ENCODE results near the gene RPP38.

RPP38 gene

DNA sequence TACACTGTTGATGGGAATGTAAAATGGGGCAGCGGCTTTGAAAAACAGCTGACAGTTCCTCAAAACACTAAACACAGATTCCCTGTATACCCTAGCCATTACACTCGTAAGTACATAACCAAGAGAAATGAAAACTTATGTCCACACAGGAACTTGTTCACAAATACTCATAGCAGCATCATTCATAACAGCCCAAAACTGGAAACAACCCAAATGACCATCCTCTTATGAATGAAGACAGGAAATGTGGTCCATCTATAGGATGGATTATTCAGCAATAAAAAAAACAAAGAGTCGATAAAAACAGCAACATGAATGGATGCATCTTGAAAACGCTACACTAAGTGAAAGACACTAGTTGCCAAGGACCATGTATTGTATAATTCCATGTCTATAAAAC is 47.6 kb downstream of the RPP38 start:
- H3K36me3 ChIP-seq, result peaks cover 0 to 17% (median 13%) of the 10 kb centered on the region in 3 donors
- intact Hi-C loops (cut with DNase I; ENCODE audit: low total_unique reads), result no loop called here
- TF ChIP-seq, protein P1, sequence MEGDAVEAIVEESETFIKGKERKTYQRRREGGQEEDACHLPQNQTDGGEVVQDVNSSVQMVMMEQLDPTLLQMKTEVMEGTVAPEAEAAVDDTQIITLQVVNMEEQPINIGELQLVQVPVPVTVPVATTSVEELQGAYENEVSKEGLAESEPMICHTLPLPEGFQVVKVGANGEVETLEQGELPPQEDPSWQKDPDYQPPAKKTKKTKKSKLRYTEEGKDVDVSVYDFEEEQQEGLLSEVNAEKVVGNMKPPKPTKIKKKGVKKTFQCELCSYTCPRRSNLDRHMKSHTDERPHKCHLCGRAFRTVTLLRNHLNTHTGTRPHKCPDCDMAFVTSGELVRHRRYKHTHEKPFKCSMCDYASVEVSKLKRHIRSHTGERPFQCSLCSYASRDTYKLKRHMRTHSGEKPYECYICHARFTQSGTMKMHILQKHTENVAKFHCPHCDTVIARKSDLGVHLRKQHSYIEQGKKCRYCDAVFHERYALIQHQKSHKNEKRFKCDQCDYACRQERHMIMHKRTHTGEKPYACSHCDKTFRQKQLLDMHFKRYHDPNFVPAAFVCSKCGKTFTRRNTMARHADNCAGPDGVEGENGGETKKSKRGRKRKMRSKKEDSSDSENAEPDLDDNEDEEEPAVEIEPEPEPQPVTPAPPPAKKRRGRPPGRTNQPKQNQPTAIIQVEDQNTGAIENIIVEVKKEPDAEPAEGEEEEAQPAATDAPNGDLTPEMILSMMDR (IDR thresholded peaks at IDR 0.05), result no peak

DNA sequence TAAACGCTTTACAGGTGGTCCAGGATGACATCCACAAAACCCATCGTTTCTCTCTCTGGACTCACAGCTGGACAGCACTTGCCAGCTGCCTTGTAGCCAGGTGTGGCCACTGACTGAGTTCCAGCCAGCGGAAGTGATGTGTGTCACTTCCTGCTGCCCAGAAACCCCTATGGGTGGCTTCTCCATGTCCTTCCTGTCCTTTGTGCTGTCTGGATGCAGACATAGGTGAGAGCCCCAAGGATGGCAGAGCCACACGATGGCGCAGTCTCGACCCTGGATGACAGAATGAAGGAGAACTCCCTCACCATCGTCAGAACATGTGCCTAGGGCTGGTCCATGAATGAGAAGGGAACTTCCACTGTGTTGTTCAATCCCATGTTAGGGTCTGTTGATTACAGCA is 49.2 kb downstream of the RPP38 start:
- Histone ChIP-seq H3K4me3 (no peak overlapping the region), H3K27ac (no peak overlapping the region), H3K36me3 (peaks cover 0 to 2% (median 0%) of the 10 kb centered on the region in 3 donors), H3K4me1 (peaks cover 0 to 17% (median 6%) of the 10 kb centered on the region in 4 donors), H3K9me3 (no peaks in the 10 kb centered on the region), H3K27me3 (no peaks in the 10 kb centered on the region)
- TF ChIP-seq, protein P1 (IDR thresholded peaks at IDR 0.05), result no peak
- DNase-seq, result no peak
- intact Hi-C loops (cut with DNase I; ENCODE audit: low total_unique reads), result no loop called here

More for the DNA sequence above, 47.6 kb downstream of the RPP38 start:
- H3K4me1 ChIP-seq, result peaks cover 0 to 18% (median 6%) of the 10 kb centered on the region in 4 donors
- no peaks in the 10 kb centered on the region for H3K9me3 ChIP-seq
- H3K4me3 ChIP-seq, result no peak overlapping the region
- no peak for DNase-seq
- no peaks in the 10 kb centered on the region for H3K27me3 ChIP-seq
- no peak overlapping the region for H3K27ac ChIP-seq

DNA sequence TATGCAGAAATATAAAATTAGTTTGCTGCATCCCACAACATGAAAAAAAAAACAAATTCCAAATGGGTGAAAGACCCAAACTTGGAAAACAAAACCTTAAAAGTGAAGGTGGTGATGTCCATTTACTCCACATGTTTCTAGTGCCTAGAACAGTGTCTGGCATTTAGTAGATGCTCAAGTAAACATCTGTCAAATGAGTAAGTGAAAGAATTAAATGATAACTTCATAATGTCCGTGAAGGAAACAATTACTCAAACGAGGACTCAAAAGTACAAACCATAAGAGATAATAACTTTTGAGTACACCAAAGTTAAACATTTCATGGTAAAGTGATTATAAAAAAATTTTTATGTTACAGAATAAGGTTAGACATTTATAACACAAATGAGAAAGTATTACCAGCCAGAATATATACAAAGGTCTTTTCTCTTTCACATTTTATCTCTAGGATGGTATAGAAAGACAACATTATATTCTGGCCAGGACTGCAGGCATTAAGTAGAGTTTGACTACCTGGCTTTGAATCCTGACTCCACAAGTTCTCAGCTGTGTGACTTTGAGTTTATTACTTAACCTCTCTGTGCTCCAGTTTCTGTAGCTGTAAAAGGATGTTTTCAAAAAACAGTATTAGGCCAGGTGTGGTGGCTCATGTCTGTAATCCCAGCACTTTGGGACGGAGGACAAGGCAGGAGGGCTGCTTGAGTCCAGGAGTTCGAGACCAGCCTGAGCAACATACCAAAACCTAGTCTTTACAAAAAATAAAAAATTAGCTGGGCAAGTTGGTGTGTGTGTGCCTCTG is 50.6 kb downstream of the RPP38 start:
- DNase-seq, result no peak
- no peak overlapping the region for H3K4me3 ChIP-seq
- H3K36me3 ChIP-seq, result no peaks in the 10 kb centered on the region
- intact Hi-C loops (cut with DNase I; ENCODE audit: low total_unique reads), result no loop called here
- no peaks in the 10 kb centered on the region for H3K9me3 ChIP-seq
- H3K27ac ChIP-seq, result no peak overlapping the region
- H3K27me3 ChIP-seq, result no peaks in the 10 kb centered on the region
- TF ChIP-seq, protein P1 (IDR thresholded peaks at IDR 0.05), result no peak
- H3K4me1 ChIP-seq, result peaks cover 0 to 3% (median 0%) of the 10 kb centered on the region in 4 donors

DNA sequence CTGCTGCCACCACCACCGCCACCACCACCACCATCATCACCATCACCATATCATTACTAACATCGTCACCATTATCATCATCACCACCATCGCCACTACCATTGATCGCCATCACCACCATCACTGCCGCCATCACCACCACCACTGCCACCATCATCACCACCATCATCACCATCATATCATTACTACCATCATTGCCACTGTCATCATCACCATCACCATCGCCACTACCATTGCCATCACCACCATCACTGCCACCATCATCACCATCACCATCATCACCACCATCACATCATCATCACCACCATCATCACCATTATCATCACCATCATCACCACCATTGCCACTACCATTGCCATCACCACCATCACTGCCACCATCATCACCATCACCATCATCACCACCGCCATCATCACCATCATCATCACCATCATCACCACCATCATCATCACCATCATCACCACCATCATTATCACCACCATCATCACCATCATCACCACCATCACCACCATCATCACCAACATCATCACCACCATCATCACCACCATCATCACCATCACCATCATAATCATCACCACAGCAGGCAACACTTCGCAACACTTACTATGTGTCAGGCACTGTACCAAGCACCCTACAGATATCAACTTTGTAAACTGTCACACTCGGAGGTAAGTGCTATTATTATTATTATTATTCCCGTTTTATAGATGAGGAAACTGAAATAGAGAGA is 52.1 kb downstream of the RPP38 start:
- no peak overlapping the region for H3K27ac ChIP-seq
- H3K36me3 ChIP-seq, result no peaks in the 10 kb centered on the region
- H3K4me3 ChIP-seq, result no peak overlapping the region
- intact Hi-C loops (cut with DNase I; ENCODE audit: low total_unique reads), result no loop called here
- H3K9me3 ChIP-seq, result no peaks in the 10 kb centered on the region
- H3K4me1 ChIP-seq, result no peaks in the 10 kb centered on the region
- DNase-seq, result no peak
- TF ChIP-seq, protein P1 (IDR thresholded peaks at IDR 0.05), result no peak
- no peaks in the 10 kb centered on the region for H3K27me3 ChIP-seq

DNA sequence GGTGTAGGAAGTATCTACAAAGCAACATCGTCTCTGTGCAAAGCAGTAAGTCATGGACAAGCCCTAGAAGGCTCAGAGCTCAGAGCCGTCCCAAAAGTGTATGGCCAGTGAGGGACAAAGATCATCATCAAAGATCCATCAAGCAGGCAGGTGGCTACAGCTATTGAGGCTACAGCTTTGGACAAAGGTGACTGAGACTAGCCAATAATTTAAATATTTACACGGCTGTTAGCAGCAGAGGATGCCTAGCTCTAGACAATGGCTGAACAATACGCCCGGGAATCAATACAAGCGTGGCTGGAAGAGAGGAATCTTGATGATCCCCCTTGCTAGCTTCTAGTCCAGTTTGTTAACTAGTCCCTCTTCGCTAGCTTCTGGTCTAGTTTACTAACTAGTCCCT is 53.4 kb downstream of the RPP38 start:
- DNase-seq, result no peak
- no peaks in the 10 kb centered on the region for H3K27me3 ChIP-seq
- no peaks in the 10 kb centered on the region for H3K4me1 ChIP-seq
- H3K27ac ChIP-seq, result no peak overlapping the region
- intact Hi-C loops (cut with DNase I; ENCODE audit: low total_unique reads), result no loop called here
- no peak overlapping the region for H3K4me3 ChIP-seq
- H3K9me3 ChIP-seq, result no peaks in the 10 kb centered on the region
- TF ChIP-seq, protein P1 (IDR thresholded peaks at IDR 0.05), result no peak
- no peaks in the 10 kb centered on the region for H3K36me3 ChIP-seq

All from tibial artery (tissue), 4 donors.